ENCODE results near the gene TOR3A. TPM values are rescaled to one million over a fixed set of nuclear protein-coding genes. Genes with fewer than 3 reads are reported as not detected.

TOR3A gene
- total and polyA plus RNA-seq, 10 of the 15 experiments (the other 5 are each of a cell fraction or from before 2014, with no cell fraction given): 8.6 to 87.9 (median 46.3) TPM

GRCh38 chr1:179119513-179119912, 37.6 kb downstream of the TOR3A start (continued):
- TF ChIP-seq CTCF (IDR thresholded peaks at IDR 0.05 in 2 of 3, conservative IDR thresholded peaks at IDR 0.05 in 1 of 3; ENCODE audit: control insufficient read depth in 2 of 3, extremely low read depth in 1 of 3, insufficient read depth in 1 of 3, low read depth in 3 of 3, low read length in 3 of 3) (no peak), HDGF (IDR thresholded peaks at IDR 0.05) (no peak), NFIC (IDR thresholded peaks at IDR 0.05; ENCODE audit: low read depth, low read length) (no peak), ETV6 (conservative IDR thresholded peaks at IDR 0.05 in 1 of 2, IDR thresholded peaks at IDR 0.05 in 1 of 2; ENCODE audit: borderline replicate concordance in 1 of 2, low read depth in 1 of 2) (no peak), SP1 (IDR thresholded peaks at IDR 0.05; ENCODE audit: low read depth, low read length) (no peak)
- TF ChIP-seq, protein P1, sequence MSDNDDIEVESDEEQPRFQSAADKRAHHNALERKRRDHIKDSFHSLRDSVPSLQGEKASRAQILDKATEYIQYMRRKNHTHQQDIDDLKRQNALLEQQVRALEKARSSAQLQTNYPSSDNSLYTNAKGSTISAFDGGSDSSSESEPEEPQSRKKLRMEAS (IDR thresholded peaks at IDR 0.05; ENCODE audit: low read depth, low read length): no peak

DNA sequence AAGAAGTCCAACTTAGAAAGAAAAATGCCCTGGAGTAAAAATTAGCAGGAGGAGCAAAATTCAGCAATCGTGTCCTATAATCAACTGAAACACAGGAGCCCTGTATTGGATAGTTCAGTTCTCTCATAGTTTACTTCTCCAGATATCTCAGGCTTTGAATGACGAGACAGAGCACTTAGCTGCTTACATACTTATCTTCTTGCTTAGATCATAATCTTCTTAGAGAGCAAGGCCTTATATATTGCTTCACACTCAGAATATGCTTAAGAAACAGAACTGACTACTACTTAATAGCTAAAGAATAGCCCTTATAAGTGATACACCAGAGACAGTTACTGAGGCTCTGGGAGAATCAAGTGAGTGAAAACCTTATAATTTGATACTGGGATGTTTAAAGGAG, 38.9 kb downstream of the TOR3A start:
- no peak overlapping the region for H3K4me2 ChIP-seq (ENCODE audit: control insufficient read depth, insufficient read depth)
- no peaks in the 10 kb centered on the region for H3K9me3 ChIP-seq (replicated peaks; ENCODE audit: control insufficient read depth, insufficient read depth, low read length)
- FAIRE-seq (no peak), DNase-seq (ENCODE audit: low read depth, low spot score) (no peak), ATAC-seq (no peak)
- no peak overlapping the region for H2AFZ ChIP-seq (ENCODE audit: control insufficient read depth, low read depth, low read length)
- in situ Hi-C loops (cut with MboI) (loop anchor here (5.0 kb wide), 1 partner anchor 247 kb away; the partner anchor contains the start of gene AXDND1), intact Hi-C loops (cut with micrococcal nuclease; ENCODE audit: unreplicated experiment) (loop anchor here (1.0 kb wide), 3 partner anchors 73 to 249 kb away; no protein-coding TSS in a partner anchor)
- WGBS (ENCODE audit: insufficient coverage, insufficient replicate concordance, low lambda C conversion rate, missing lambda C conversion rate): 100% methylated on average over 2 of the region's 2 CpGs
- ChIA-PET RAD21 (ENCODE audit: unreplicated experiment) (interaction anchor here (0.6 to 2.9 kb wide), 20 partner anchors 9 to 327 kb away, joined by 3 to 19 read pairs (median 4); partner anchors contain the start of gene SOAT1), POLR2A (no interaction called here), CTCF (interaction anchor here (0.6 to 4.5 kb wide), 56 partner anchors 8 to 1113 kb away, joined by 3 to 87 read pairs (median 4); partner anchors contain the start of genes AXDND1 and SOAT1), SMC1A (ENCODE audit: uncharacterized antibody, unreplicated experiment) (interaction anchor here (0.6 to 4.6 kb wide), 33 partner anchors 9 to 689 kb away, joined by 3 to 49 read pairs (median 4); partner anchors contain the start of genes AXDND1, SOAT1 and TOR3A)
- peaks cover 0 to 8% of the 10 kb centered on the region in 2 experiments; a peak in 3 of 4 replicates for H3K36me3 ChIP-seq (ENCODE audit: control insufficient read depth in 2 of 2, insufficient read depth in 2 of 2, low read length in 1 of 2)
- no peaks in the 10 kb centered on the region for H3K79me2 ChIP-seq (ENCODE audit: control insufficient read depth, insufficient read depth, low read length)
- TF ChIP-seq POLR2A (IDR thresholded peaks at IDR 0.05; ENCODE audit: low read depth, low read length): no peak
- no peak overlapping the region for H3K27ac ChIP-seq (ENCODE audit: control insufficient read depth, insufficient read depth)
- no peak overlapping the region for H3K9ac ChIP-seq (ENCODE audit: control insufficient read depth, insufficient read depth, low read length)
- H3K27me3 ChIP-seq (replicated peaks in 1 of 2; ENCODE audit: control insufficient read depth in 2 of 2, insufficient read depth in 2 of 2, low read length in 1 of 2): no peaks in the 10 kb centered on the region
- no peak overlapping the region for H3K4me3 ChIP-seq
- H4K20me1 ChIP-seq (ENCODE audit: control insufficient read depth, insufficient read depth): no peaks in the 10 kb centered on the region
- H3K4me1 ChIP-seq (ENCODE audit: control insufficient read depth, insufficient read depth, low read length): no peaks in the 10 kb centered on the region
- BruUV-seq (replicated peaks): no TSS peak
